HepG2 (cell line): ENCODE measurements around the gene TPRN. TPM values are rescaled to one million over a fixed set of nuclear protein-coding genes. Genes with fewer than 3 reads are reported as not detected.

ENCODE experiments used
- BRCA1 ChIP-seq: sonication (generic); formaldehyde crosslinking; IDR thresholded peaks from 2 replicates; pipeline ENCODE4 v1.4.0; 2020; ENCODE audit warnings: missing genetic modification reagents
- CC2D1A ChIP-seq: sonication (generic); formaldehyde crosslinking; IDR thresholded peaks from 2 replicates; pipeline ENCODE4 v1.8.1; 2023; ENCODE audit warnings: mild to moderate bottlenecking, missing genetic modification reagents
- CREBL2 ChIP-seq: sonication (generic); formaldehyde crosslinking; IDR thresholded peaks from 2 replicates; pipeline ENCODE4 v1.8.1; 2023; ENCODE audit warnings: missing genetic modification reagents, mild to moderate bottlenecking, borderline replicate concordance
- GATAD2A ChIP-seq: IDR thresholded peaks from 2 replicates; pipeline ENCODE4 v1.6.1; 2016
- HOXA5 ChIP-seq: sonication (generic); formaldehyde crosslinking; IDR thresholded peaks from 2 replicates; pipeline ENCODE4 v1.4.0; 2020; ENCODE audit warnings: missing genetic modification reagents
- JARID2 ChIP-seq: sonication (generic); formaldehyde crosslinking; IDR thresholded peaks from 2 replicates; pipeline ENCODE4 v1.8.1; 2023; ENCODE audit warnings: missing genetic modification reagents, inconsistent platforms; ENCODE audit not compliant: insufficient replicate concordance
- NFATC3 ChIP-seq: sonication (generic); formaldehyde crosslinking; IDR thresholded peaks from 2 replicates; pipeline ENCODE4 v1.5.1; 2020; ENCODE audit warnings: mild to moderate bottlenecking, missing genetic modification reagents
- POGK ChIP-seq: sonication (generic); formaldehyde crosslinking; conservative IDR thresholded peaks from 2 replicates; pipeline ENCODE4 v1.8.0; 2022; ENCODE audit warnings: mild to moderate bottlenecking, moderate library complexity, missing genetic modification reagents
- SP2 ChIP-seq: sonication (generic); formaldehyde crosslinking; IDR thresholded peaks from 2 replicates; pipeline ENCODE4 v1.5.1; 2020; ENCODE audit warnings: mild to moderate bottlenecking, missing genetic modification reagents
- SP4 ChIP-seq: sonication (generic); formaldehyde crosslinking; IDR thresholded peaks from 2 replicates; pipeline ENCODE4 v1.8.1; 2023; ENCODE audit warnings: mild to moderate bottlenecking, missing genetic modification reagents
- SPEN ChIP-seq: sonication (generic); formaldehyde crosslinking; IDR thresholded peaks from 2 replicates; pipeline ENCODE4 v1.5.1; 2020; ENCODE audit warnings: low read depth, mild to moderate bottlenecking, missing genetic modification reagents
- TRIM22 ChIP-seq: fragments of 450-650 bp; IDR thresholded peaks from 2 replicates; pipeline ENCODE4 v1.6.1; 2017
- YEATS4 ChIP-seq: sonication (generic); formaldehyde crosslinking; IDR thresholded peaks from 2 replicates; pipeline ENCODE4 v1.4.0; 2020; ENCODE audit warnings: missing genetic modification reagents, borderline replicate concordance
- ZFY ChIP-seq: sonication (generic); formaldehyde crosslinking; IDR thresholded peaks from 2 replicates; pipeline ENCODE4 v1.4.0; 2020; ENCODE audit warnings: missing genetic modification reagents
- ZKSCAN5 ChIP-seq: sonication (generic); formaldehyde crosslinking; IDR thresholded peaks from 2 replicates; pipeline ENCODE4 v1.5.1; 2020; ENCODE audit warnings: mild to moderate bottlenecking, missing genetic modification reagents
- ZNF138 ChIP-seq: sonication (generic); formaldehyde crosslinking; IDR thresholded peaks from 2 replicates; pipeline ENCODE4 v1.5.0; 2020; ENCODE audit warnings: mild to moderate bottlenecking, low read depth, missing genetic modification reagents
- ZNF280B ChIP-seq: sonication (generic); formaldehyde crosslinking; IDR thresholded peaks from 2 replicates; pipeline ENCODE4 v1.5.0; 2020; ENCODE audit warnings: missing genetic modification reagents, mild to moderate bottlenecking, borderline replicate concordance
- ZNF282 ChIP-seq: fragments of 450-650 bp; IDR thresholded peaks from 2 replicates; pipeline ENCODE4 v1.6.1; 2018; ENCODE audit not compliant: partially characterized antibody
- ZNF350 ChIP-seq: sonication (generic); formaldehyde crosslinking; IDR thresholded peaks from 2 replicates; pipeline ENCODE4 v1.4.0; 2020; ENCODE audit warnings: mild to moderate bottlenecking, low read depth, missing genetic modification reagents, borderline replicate concordance
- ZNF446 ChIP-seq: sonication (generic); formaldehyde crosslinking; IDR thresholded peaks from 2 replicates; pipeline ENCODE4 v1.5.0; 2020; ENCODE audit warnings: mild to moderate bottlenecking, missing genetic modification reagents
- ZNF552 ChIP-seq: sonication (generic); formaldehyde crosslinking; IDR thresholded peaks from 2 replicates; pipeline ENCODE4 v1.9.0; 2022; ENCODE audit warnings: missing genetic modification reagents, mild to moderate bottlenecking, borderline replicate concordance
- ZNF572 ChIP-seq: sonication (generic); formaldehyde crosslinking; IDR thresholded peaks from 2 replicates; pipeline ENCODE4 v1.5.1; 2020; ENCODE audit warnings: mild to moderate bottlenecking, missing genetic modification reagents
- ZNF772 ChIP-seq: sonication (generic); formaldehyde crosslinking; IDR thresholded peaks from 2 replicates; pipeline ENCODE4 v1.5.0; 2020; ENCODE audit warnings: mild to moderate bottlenecking, missing genetic modification reagents
- ZNF784 ChIP-seq: sonication (generic); formaldehyde crosslinking; IDR thresholded peaks from 2 replicates; pipeline ENCODE4 v1.5.1; 2020; ENCODE audit warnings: missing genetic modification reagents, mild to moderate bottlenecking, borderline replicate concordance
- polyA plus RNA-seq, 8 experiments: library from polyadenylated mRNA; depleted of rRNA in 3 of 8; stranded (reverse) in 7 of 8; unstranded in 1 of 8; fragments of >200 nt; fragmentation: Illumina TruSeq in 4 of 8; extraction: Trizol in 4 of 8; gene quantifications; 2 replicates each; pipeline versions ENCODE4 v1.2.1 to v1.2.3, GENCODE V29; 2011 to 2016; ENCODE audit warnings: low read depth in 4 of 8, missing spikeins in 1 of 8, mixed read lengths in 1 of 8; ENCODE audit not compliant: insufficient read depth in 1 of 8
- total RNA-seq, 5 experiments: library from RNA; depleted of rRNA; stranded (reverse); fragments of >200 nt; fragmentation: Illumina TruSeq; extraction: Trizol; gene quantifications; 2 replicates each; pipeline ENCODE4 v1.2.3, GENCODE V29; 2016; ENCODE audit warnings: low read depth in 1 of 5

The TPRN gene
- total and polyA plus RNA-seq, 2 of the 13 experiments (the other 11 are each of a cell fraction or from before 2014, with no cell fraction given), result 10.1 to 19.2 TPM

- TF ChIP-seq ZNF138 (no peak; the same call in 1 of the 2 replicates), CREBL2 (CRISPR knock-in tag) (peak; percentile 63; the same call in 1 of the 2 replicates), ZFY (peak; percentile 60), ZNF572 (CRISPR knock-in tag) (peak; percentile 51; the same call in 1 of the 2 replicates), BRCA1 (CRISPR knock-in tag) (no peak), ZNF552 (CRISPR knock-in tag) (no peak), ZNF446 (CRISPR knock-in tag) (0 out of 2 replicates have a peak, but pooled peaks have one; percentile 21), ZNF282 (no peak), ZNF784 (CRISPR knock-in tag) (peak; percentile 60; the same call in 1 of the 2 replicates), HOXA5 (CRISPR knock-in tag) (0 out of 2 replicates have a peak, but pooled peaks have one; percentile 54), SP2 (CRISPR knock-in tag) (no peak), ZNF772 (peak; percentile 74), ZKSCAN5 (CRISPR knock-in tag) (no peak), TRIM22 (no peak), CC2D1A (peak; percentile 74; the same call in 1 of the 2 replicates), SPEN (no peak; the same call in 1 of the 2 replicates), GATAD2A (CRISPR knock-in tag) (peak; percentile 35; the same call in 1 of the 2 replicates), ZNF280B (0 out of 2 replicates have a peak, but pooled peaks have one; percentile 13), SP4 (peak; percentile 61), YEATS4 (peak; percentile 71; the same call in 1 of the 2 replicates), ZNF350 (CRISPR knock-in tag) (peak; percentile 34; the same call in 1 of the 2 replicates), JARID2 (CRISPR knock-in tag) (no peak), NFATC3 (CRISPR knock-in tag) (peak; percentile 38; the same call in 1 of the 2 replicates), POGK (CRISPR knock-in tag) (0 out of 2 replicates have a peak, but pooled peaks have one; percentile 24)
Measured at GRCh38 chr9:137217276-137218211, 17.0 kb upstream of the TPRN start (continued).
